ENCODE measurements around the gene CASZ1. TPM values are rescaled to one million over a fixed set of nuclear protein-coding genes. Genes with fewer than 3 reads are reported as not detected.

Gene CASZ1
- total and polyA plus RNA-seq, 2 donors (not counting 3 experiments of a cell fraction or from before 2014, with no cell fraction given) = 1.5 to 5.2 TPM

GRCh38 chr1:10626791-10627410, 169.5 kb downstream of the CASZ1 start:
- Histone ChIP-seq H3K27ac (ENCODE audit: insufficient read depth, low read depth, low read length) (no peak overlapping the region), H2AFZ (ENCODE audit: low read depth, low read length) (no peak overlapping the region), H4K20me1 (replicated peaks; ENCODE audit: control insufficient read depth, extremely low read depth, insufficient read depth, low read length) (no peaks in the 10 kb centered on the region), H3K9me3 (replicated peaks; ENCODE audit: control insufficient read depth, insufficient read depth, low read length) (no peaks in the 10 kb centered on the region), H3K27me3 (ENCODE audit: control insufficient read depth in 2 of 2, insufficient read depth in 2 of 2, low read length in 2 of 2) (no peaks in the 10 kb centered on the region), H3K4me2 (ENCODE audit: insufficient read depth, low read length) (no peak overlapping the region), H3K4me3 (replicated peaks in 1 of 3; ENCODE audit: insufficient read depth in 1 of 3, low read depth in 1 of 3, low read length in 3 of 3) (no peak overlapping the region), H3K4me1 (ENCODE audit: control insufficient read depth, extremely low read depth, insufficient read depth, low read length) (no peaks in the 10 kb centered on the region), H3K9me1 (replicated peaks; ENCODE audit: control insufficient read depth, extremely low read depth, insufficient read depth, low read length) (no peaks in the 10 kb centered on the region), H3K79me2 (ENCODE audit: control insufficient read depth, insufficient read depth, low read length) (no peaks in the 10 kb centered on the region), H3K36me3 (ENCODE audit: control insufficient read depth in 2 of 2, extremely low read depth in 1 of 2, insufficient read depth in 2 of 2, low read length in 2 of 2) (peaks cover 0 to 11% of the 10 kb centered on the region in 2 experiments), H3K9ac (replicated peaks; ENCODE audit: extremely low read depth, insufficient read depth, low read length) (no peak overlapping the region)
- dilution Hi-C loops (cut with MboI; ENCODE audit: extremely low pct_ligation_motif_present, low sequenced_read_pairs) = no loop called here
- no peak for DNase-seq (ENCODE audit: low read depth, low spot score)
- intact Hi-C loops (cut with micrococcal nuclease) = no loop called here
- ChIA-PET POLR2A (no interaction called here), CTCF (no interaction called here)
- FAIRE-seq = no peak
- no TSS peak for BruUV-seq (replicated peaks)
- TF ChIP-seq FOS (IDR thresholded peaks at IDR 0.05; ENCODE audit: borderline replicate concordance, insufficient read depth, low read length) (no peak), GATA2 (IDR thresholded peaks at IDR 0.05; ENCODE audit: insufficient read depth, insufficient read length, low read depth, low read length) (no peak), EZH2 (IDR thresholded peaks at IDR 0.05; ENCODE audit: borderline replicate concordance, low read depth, low read length, severe bottlenecking) (no peak), JUN (IDR thresholded peaks at IDR 0.05; ENCODE audit: borderline replicate concordance, insufficient read depth, insufficient read length, low read depth) (no peak), MYC (IDR thresholded peaks at IDR 0.05; ENCODE audit: low read depth, low read length) (no peak), CTCF (IDR thresholded peaks at IDR 0.05; ENCODE audit: extremely low read depth in 1 of 2, insufficient read depth in 1 of 2, low read depth in 1 of 2, low read length in 2 of 2) (no peak), MAX (IDR thresholded peaks at IDR 0.05; ENCODE audit: insufficient read depth, insufficient read length) (no peak), POLR2AphosphoS5 (IDR thresholded peaks at IDR 0.05; ENCODE audit: insufficient read depth, low read depth, low read length) (no peak), POLR2A (IDR thresholded peaks at IDR 0.05; ENCODE audit: low read depth, low read length) (no peak)
